OCI-LY3 (cell line): Measurements from ENCODE around the gene TIMP3.

ENCODE experiments used
- EZH2phosphoT487 ChIP-seq: fragments of 200-600 bp; shearing (Covaris generic); IDR thresholded peaks from 2 replicates; pipeline ENCODE4 v1.6.1; 2018; ENCODE audit warnings: antibody characterized with exemption, mixed run types, low read depth
- TF ChIP-seq, protein P1 (sequence below): fragments of 200-600, 300-600 bp; sonication (generic); IDR thresholded peaks from 2 replicates; pipeline ENCODE4 v1.5.1; 2014; ENCODE audit warnings: antibody characterized with exemption, low read length, low read depth

DNA sequence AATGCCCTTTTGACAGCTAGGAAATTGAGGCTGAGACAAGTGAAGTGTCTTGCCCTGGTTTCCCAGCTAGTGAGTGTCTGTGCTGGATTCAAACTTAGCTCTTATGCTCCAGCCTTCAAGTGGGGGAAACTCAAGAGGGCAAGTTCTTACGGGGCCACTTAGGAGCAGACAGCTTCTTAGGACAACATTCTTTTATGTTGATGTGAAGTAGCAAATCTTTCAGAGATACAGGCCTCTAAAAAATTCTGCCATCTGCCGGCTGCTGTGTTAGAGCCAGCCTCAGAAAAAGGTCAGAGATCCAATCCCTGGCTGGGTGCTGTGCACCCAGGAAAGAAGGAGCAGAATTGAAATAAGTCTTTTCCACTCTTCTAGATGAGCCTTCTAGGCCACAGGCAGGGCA is 26.6 kb downstream of the TIMP3 start:
- TF ChIP-seq, protein P1, sequence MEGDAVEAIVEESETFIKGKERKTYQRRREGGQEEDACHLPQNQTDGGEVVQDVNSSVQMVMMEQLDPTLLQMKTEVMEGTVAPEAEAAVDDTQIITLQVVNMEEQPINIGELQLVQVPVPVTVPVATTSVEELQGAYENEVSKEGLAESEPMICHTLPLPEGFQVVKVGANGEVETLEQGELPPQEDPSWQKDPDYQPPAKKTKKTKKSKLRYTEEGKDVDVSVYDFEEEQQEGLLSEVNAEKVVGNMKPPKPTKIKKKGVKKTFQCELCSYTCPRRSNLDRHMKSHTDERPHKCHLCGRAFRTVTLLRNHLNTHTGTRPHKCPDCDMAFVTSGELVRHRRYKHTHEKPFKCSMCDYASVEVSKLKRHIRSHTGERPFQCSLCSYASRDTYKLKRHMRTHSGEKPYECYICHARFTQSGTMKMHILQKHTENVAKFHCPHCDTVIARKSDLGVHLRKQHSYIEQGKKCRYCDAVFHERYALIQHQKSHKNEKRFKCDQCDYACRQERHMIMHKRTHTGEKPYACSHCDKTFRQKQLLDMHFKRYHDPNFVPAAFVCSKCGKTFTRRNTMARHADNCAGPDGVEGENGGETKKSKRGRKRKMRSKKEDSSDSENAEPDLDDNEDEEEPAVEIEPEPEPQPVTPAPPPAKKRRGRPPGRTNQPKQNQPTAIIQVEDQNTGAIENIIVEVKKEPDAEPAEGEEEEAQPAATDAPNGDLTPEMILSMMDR: peak; percentile 17; the same call in 1 of the 2 replicates
- TF ChIP-seq EZH2phosphoT487: no peak
